Measurements from ENCODE around the gene SELENOM. TPM values are rescaled to one million over a fixed set of nuclear protein-coding genes. Genes with fewer than 3 reads are reported as not detected.

The SELENOM gene
- total RNA-seq, 1 donor from 2014 or later: 11.8 TPM

DNA sequence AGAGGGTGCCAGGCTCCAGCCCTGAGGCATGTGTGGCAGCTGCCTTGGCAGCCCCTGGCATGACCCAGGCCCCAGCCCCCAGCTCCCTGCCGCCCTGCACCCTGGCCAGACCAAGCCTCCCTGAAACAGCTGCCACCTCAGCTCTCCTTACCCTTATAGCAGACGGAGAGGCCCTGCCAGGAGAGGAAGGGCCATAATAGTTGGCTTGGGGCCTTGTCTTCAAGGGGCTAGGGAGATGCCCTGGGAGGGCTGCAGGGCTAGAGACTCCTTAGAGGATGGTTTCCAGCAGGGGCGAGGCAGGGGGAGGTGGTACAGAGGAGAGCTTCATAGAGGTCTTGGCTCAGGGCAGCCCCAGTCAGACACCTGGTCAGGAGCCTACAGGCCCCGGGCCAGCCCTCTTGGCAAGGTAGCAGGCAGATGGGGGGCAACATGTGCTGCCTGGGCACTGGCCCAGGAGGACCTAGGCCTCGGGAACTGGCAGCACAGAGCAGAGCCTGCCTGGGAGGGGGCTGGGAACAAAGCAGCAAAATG is 13.3 kb downstream of the SELENOM start:
- DNase-seq (ENCODE audit: low spot score in 2 of 2) (peak in 1 of 2 donors; percentile 53), FAIRE-seq (no peak)

DNA sequence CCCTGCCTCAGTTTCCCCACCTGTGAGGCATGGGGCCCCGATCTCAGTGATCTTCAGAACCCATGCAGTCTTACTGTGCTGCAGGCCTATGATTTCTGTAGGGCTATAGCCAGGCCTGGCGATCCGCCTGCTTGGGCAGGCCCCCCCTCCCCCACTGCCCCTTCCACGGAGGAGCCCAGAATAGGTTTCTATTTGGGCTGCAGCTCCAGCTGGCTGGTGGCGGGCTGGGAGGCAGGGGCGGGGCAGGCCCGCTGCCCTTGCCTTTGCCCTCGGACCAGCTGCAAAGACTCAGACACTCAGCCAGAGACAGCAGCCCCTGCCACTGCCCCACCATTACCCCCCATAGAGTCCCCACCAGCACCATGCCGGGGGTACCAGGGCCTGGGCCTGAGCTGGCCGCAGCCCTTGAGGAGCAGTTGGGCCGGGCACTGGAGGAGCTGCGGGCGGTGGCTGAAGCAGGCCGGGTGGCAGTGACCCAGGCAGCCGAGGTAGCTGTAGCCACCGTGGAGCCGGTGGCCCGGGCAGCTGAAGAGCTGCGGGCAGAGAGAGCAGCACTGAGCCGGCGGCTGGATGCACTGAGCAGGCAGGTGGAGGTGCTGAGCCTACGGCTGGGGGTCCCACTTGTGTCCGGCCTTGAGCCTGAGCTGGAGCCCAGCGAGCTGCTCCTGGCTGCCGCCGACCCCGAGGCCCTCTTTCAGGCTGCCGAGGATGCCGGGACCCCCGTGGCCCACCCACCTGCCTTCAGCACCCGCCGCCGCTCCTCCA is 14.1 kb downstream of the SELENOM start:
- FAIRE-seq: no peak
- peak; percentile 71 for DNase-seq (ENCODE audit: low spot score in 2 of 2)

DNA sequence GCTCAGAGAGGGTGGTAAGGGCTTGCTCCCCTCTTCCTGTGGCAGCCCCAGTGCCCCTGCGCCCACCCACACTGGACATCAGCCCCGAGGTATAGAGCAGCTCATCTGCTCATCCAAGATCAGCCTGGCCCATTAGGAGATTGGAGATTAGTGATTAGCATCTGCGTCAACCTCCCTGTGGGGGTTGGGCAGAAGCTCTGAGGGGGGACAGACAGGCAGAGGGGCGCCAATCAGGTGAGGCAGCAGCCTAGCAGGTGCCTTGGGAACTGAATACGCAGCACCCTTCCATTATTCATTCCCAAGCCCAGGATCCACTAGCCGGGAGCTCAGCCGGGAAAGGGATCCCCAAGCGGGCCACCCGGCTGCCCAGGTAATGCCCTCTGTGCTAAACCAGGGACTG is 15.2 kb downstream of the SELENOM start:
- no peak for FAIRE-seq
- peak in 1 of 2 donors; percentile 14 for DNase-seq (ENCODE audit: low spot score in 2 of 2)

DNA sequence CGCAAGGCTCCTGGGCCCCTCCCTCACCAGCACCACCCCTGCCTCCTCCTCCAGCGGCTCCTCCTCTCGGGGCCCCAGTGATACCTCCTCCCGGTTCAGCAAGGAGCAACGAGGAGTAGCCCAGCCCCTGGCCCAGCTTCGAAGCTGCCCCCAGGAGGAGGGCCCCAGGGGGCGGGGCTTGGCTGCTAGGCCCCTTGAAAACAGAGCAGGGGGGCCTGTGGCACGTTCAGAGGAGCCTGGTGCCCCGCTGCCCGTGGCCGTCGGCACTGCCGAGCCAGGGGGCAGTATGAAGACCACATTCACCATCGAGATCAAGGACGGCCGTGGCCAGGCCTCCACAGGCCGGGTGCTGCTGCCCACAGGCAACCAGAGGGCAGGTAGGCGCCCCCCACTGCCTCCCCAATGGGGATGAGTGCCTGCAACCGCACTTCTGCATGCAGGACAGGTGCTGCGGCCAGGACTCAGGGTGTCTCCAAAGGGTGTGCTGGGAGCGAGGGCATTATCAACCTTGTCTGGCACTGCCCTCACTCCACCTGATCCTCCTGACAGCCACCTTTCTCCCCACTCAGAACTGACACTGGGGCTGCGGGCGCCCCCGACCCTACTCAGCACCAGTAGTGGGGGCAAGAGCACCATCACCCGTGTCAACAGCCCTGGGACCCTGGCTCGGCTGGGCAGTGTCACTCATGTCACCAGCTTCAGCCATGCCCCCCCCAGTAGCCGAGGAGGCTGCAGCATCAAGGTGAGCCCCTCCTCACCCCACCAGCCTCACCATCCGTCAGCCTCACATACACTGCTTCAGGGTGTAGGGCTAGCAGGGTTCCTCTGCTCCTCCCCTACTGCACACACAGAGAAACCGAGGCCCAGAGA is 16.0 kb downstream of the SELENOM start:
- peak in 1 of 2 donors; percentile 16 for DNase-seq (ENCODE audit: low spot score in 2 of 2)
- FAIRE-seq: no peak

DNA sequence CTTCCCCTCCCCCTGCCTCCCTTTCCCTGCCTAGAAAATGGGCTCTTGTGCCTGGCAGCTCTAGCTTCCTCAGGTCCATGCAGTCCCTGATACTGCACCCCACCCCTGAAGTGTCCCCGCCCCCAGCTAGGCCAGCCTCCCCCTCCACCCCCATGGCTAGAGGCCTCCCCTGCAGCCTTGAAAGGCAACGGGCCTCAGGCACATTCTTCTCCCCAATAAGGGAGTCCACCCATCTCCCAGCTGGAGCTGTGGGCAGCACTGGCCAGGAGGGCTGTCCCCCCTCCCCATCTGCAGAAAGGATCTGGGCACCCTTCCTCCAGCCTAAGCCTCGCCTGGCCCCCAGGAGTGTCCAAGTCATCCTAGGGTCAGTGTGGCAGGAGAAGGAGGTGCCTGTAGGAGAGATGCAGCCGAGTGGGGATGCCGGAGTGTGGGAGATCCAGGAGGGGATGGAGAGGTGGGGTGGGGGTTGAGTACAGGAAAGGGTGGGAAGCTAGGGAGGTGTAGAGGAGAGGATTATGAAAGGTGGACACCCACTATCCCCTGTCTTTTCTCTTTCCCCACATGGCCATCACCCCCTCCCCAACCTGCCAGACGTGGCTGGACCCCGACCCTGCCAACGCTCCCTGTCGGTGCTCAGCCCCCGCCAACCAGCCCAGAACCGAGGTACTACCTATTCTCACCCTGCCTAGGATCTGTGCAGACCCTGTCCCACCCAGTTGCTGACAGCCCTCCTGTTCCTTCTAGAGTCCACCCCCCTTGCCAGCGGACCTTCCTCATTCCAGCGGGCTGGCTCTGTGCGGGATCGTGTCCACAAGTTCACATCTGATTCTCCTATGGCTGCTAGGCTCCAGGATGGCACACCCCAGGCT is 16.9 kb downstream of the SELENOM start:
- no peak for FAIRE-seq
- no peak for DNase-seq (ENCODE audit: low spot score in 2 of 2)

DNA sequence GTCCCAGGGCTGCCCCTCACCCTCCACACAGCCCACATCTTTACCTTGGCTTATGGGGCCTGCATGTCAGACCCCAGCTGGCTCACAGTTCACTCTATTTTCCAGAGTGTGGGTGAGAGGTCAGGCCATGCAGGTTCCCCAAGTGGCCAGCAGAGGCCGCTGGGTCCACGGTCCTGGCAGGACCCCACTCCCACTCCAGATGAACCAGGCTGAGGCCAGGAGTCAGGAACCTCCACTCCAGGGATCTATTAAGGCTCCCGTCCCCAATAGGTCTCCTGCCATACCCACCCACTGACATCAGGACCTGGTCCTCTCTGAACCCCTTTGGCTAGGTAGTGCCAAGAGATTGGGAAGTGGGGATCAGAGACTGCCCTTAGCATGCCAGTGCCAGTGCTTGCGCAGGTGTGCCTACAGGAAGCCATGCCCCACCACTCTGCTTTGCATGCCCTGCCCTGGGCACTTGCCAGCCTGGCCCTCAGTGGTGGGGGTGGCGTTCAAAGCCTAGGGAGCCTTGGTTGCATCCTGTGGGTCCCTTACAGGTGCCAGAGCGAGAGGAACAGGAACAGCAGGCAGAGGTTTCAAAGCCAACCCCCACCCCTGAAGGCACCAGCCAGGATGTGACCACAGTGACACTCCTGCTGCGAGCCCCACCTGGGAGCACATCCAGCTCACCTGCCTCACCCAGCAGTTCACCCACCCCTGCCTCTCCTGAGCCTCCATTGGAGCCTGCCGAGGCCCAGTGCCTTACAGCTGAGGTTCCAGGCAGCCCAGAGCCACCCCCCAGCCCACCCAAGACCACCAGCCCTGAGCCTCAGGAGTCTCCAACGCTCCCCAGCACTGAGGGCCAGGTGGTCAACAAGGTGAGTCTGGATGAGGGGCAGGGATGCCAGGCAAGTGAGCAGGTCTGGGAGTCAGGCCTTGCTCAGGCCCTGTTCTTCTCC is 17.9 kb downstream of the SELENOM start:
- FAIRE-seq: no peak
- peak; percentile 68 to 74 for DNase-seq (ENCODE audit: low spot score in 2 of 2)

DNA sequence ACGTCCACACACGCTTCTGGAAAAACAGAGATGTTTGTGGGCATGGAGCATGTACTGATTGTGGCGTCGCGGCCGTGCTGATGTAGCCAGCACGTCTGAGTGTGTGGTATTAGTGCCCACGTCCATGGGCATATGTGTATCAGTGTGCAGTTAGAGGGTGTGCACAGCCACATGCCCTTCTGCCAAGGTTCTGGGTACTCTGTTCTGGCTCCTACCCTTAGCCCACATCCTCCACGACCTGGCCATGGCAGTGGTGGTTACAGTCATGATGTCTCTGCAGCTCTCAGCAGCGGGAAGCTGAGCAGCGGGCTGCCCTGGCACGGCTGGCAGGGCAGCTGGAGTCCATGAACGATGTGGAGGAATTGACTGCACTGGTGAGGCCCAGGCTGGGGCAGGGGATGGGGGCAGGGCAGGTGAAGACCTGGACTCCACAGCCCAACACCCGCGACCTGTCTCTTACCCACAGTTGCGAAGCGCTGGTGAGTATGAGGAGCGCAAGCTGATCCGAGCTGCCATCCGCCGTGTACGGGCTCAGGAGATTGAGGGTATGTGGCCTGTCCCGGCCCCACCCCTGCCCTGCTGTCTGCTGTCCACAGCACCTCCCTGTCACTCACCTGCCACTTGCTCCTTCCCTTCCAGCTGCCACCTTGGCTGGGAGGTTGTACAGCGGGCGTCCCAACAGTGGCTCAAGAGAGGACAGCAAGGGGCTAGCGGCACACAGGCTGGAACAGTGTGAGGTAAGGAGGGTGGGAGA is 19.0 kb downstream of the SELENOM start:
- no peak for FAIRE-seq

DNA sequence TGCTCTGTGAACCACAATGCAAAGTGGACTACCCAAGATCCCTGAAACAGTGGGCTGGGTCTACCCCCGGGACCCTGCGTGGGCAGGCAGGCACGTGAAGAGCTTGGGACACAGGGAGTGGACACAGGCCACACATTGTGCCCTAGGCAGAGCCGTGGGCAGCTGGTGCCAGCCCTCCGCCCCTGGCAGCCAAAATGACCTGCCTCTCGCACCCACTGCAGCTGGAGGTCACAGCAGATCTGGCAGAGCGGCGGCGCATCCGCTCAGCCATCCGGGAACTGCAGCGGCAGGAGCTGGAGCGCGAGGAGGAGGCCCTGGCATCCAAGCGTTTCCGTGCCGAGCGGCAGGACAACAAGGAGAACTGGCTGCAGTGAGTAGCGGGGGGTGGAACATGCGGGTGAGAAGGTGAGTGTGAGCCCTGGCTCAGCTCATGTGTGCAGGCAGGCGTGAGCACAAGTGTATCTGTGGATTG is 19.6 kb downstream of the SELENOM start:
- FAIRE-seq (no peak), DNase-seq (ENCODE audit: low spot score in 2 of 2) (no peak)

More for the DNA sequence above, 19.0 kb downstream of the SELENOM start:
- no peak for DNase-seq (ENCODE audit: low spot score in 2 of 2)

DNA sequence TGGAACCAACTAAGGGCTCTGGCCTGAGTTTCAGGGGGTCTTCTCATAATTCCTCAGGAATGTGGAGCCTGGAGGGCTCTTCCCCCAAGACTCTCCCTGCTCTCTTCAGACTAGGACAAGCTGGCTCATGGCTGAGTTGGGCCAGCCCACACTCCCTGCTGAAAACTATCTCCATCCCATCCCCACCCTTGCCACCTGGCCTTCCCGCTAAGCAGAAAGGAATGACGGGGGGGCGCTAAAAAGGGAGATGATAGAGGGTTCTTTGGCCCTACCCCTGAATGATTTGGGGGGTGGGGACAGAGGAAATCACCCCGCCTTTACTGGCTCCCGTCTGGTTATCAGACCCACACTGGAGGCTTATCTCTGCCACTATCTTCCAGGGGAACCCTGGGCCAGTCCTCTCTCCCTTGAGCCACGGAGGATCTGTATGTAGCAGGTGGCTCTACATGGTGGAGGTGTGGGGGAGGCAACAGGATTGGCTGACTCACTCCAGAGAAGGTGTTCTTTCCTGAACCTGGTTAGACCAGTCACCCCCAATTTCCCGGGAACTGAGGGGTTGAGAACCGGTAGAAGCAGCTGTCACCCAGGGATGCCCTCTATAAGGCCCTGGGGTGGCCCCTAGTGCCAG is 20.6 kb downstream of the SELENOM start:
- no peak for FAIRE-seq
- peak in 1 of 2 donors; percentile 12 for DNase-seq (ENCODE audit: low spot score in 2 of 2)

DNA sequence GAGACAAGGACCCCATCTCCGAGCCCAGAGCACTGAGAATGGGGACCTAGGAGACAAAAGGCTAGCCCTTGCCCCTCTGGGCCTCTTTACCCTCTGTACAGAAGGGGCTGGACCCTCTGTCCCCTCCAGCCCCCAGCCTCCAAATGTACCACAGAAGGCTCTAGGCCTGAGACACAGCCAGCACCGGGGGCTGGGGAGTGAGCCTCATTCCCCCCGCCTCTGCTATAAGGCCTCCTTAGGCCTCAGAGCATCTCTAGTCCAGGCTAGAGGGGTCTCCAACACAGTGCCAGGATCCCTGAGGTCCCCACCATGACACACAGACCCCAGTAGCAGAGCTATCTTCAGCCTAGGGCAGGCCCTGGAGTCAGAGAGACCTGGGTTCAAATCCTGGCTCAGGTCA is 21.4 kb downstream of the SELENOM start:
- DNase-seq (ENCODE audit: low spot score in 2 of 2) (no peak), FAIRE-seq (no peak)

DNA sequence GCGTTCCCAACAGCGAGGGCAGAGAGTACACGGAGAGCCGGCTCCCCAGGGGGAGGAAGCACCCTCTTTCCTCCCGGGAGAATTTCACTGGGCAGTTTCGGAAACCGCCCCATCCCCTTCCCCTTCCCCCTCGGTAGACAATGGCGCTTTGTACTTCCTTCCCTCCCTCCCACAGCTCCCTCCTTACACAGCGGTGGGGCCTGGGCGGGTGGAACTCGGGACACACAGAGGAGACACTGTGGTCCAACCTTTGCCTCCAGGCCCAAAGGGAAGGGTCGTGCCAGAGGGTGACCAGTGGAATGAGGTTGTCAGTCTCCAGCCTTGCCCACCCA is 21.9 kb downstream of the SELENOM start:
- DNase-seq (ENCODE audit: low spot score in 2 of 2): peak; percentile 68 to 81

DNA sequence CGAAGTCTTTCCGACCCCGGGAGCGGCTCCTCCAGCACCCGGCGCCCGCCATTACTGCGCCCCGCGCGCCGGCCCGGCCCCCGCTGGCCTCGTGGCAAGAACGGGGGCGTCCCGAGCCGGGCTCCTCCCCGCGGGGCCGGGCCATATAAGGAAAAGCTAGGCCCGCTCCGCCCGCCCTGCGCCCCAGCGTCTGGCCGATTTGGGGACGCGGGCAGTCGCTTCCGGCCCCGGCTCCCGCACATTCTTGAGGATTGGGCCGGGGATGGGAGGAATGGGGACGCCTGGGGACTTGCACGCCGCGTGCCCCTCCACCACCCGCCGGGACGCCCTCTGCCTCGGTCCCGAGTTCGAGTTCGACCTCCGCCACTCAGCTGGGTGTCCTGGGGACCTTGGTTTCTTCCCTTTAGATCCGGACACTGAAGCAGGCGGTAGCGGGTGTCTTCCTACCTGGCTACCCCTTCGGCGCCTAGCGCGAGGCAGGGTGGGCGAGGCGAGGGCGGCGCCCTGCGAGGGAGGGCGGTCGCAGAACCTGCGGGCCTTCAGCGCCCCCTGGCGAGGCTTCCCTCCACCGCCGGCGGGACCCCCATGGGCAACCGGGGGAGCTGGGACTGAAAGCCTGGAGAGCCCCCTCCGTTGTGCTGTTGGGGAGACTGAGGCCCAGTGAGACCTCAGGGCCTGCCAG is 22.4 kb downstream of the SELENOM start:
- peak; percentile 94 to 98 for DNase-seq (ENCODE audit: low spot score in 2 of 2)
- no peak for FAIRE-seq

More for the DNA sequence above, 21.9 kb downstream of the SELENOM start:
- FAIRE-seq: no peak

DNA sequence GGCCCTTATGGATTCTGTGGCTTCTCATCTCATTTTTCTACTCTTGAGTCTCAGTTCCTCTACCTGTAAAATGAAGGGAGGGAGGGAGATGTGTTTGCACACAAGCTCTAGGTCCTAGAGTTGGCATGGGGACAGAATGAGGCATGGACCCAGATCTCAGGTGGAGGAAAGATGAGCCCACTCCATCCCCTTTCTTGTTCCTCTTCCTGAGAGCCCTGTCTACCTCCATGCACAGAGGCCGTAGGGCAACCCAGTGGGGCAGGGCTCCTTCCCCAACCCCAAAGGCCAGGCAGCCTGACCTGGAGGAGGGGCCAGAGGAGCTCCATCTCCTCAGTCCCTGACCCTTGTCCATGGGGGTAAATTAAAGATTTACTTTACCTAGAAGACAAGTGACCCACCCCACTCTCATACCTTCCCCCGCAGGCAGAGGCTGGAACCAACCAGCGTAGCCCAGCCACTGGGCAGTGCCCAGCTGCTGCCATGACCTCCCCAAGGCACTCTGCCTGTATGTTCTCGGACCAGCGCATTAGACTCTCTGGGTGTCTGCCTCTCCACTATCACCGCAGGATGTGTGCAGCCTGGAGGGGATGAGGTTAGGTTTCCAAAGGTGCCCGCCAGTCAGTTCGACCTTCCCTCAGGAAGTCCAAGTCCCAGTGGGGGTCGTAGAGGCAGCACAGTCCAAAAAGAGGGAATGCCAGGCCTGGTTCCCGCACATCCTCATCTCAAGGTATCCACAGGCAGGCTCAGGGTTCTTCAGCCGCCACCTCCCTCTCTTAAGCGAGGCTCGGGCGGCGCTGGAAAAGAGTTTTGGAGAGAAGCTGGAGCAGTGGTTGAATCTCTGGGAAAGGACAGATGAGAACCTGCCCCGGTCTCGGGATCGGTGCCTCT is 23.2 kb downstream of the SELENOM start:
- DNase-seq (ENCODE audit: low spot score in 2 of 2): peak in 1 of 2 donors; percentile 37
- FAIRE-seq: no peak

DNA sequence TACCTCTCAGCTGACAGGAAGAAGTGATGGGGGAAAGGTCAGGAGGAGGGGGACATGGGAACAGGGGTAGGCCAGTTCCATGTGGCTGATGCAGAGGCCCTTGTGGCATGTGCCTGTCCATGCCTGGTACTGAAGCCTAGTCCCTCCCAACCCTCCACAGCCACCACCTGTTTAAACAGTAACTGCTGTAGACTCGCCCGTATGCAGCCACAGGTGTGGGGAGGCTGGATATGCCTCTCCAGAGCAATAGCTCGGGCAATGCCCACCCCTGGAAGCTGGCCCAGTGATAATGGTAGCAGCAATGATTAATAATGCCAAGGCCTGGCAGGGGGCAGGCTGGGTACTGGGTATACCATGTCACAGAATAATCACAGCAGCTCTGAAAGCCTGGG is 24.0 kb downstream of the SELENOM start:
- no peak for FAIRE-seq

DNA sequence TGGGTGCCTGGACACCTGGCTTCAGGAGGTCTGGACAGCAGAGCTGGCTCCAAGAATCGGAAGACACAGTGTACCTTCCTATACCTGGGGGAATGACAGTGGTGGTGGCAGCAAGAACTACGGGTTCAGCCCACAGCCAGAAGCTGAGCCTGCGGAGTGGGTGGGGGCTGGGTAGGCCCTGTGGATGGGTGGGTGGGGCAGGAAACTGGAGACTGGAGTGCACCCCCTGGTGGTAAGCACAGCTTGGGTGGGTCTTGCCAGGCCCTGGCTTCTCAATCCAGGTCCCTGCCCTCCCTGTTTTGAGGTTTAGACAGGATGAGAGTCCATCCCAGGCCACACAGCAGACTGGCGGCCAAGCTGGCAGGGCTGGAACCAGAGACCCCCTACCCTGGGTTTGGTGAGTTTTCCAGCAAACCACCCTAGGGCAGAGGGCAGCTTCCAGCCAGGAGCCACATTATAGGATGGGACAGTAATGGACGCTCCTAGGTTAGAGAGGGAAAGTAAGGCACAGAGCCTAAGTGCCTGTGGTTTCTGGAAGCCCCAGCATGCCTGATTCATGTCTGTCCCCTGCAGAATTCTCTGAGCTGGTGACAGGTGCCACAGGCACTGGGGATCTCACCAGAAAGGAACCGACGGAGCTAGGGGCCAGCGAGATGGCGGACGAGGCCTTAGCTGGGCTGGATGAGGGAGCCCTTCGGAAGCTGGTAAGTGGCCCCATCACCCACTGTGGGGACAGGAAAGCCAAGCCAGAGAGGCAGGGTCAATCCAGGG is 24.6 kb downstream of the SELENOM start:
- DNase-seq (ENCODE audit: low spot score in 2 of 2): peak in 1 of 2 donors; percentile 37
- FAIRE-seq: no peak

More for the DNA sequence above, 24.0 kb downstream of the SELENOM start:
- peak in 1 of 2 donors; percentile 26 for DNase-seq (ENCODE audit: low spot score in 2 of 2)
